Measurements from ENCODE around the gene KCNMA1.

The KCNMA1 gene

DNA sequence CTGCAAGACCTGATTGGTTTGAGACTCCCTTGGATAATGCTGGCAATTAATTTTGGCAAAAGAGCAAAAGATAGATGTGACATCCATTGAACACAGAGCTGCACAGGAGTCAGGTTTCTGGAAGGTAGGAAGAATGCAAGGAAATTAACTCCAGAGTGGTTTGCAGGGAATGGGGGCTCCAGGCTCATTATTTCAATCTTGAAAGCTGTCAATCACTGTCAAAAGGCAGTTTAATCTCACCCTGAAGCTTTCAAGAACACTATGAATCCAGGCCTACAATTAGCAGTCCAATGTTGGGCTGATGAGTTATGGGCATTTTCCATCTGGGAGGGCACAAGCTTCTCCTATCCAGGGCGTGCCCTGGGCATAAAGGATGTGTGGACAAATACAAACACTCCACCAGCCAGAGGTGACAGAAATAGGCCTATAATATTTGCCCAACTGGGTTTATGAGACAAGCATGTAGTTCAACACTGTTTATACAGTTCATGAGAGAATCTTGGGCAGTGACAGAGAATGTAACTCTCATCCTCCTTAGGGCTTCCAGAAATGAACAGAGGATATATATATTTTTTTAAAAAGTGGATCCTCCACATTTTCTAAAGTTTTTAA is 80.5 kb downstream of the KCNMA1 start:
- no peaks in the 10 kb centered on the region for H3K27me3 ChIP-seq (ENCODE audit: control insufficient read depth in 1 of 2, insufficient read depth in 2 of 2, low read length in 2 of 2)
- H3K9ac ChIP-seq (ENCODE audit: low read length in 2 of 2) = no peak overlapping the region
- no peaks in the 10 kb centered on the region for H3K36me3 ChIP-seq (ENCODE audit: control insufficient read depth in 2 of 2, insufficient read depth in 2 of 2, low read length in 2 of 2)
- H3K27ac ChIP-seq (ENCODE audit: low read length) = no peak overlapping the region
- peaks cover 60% of the 10 kb centered on the region for H3K4me1 ChIP-seq (ENCODE audit: control insufficient read depth, insufficient read depth, low read length)
- no peaks in the 10 kb centered on the region for H3K9me3 ChIP-seq (ENCODE audit: control insufficient read depth in 2 of 2, low read length in 2 of 2)
- no peak overlapping the region for H3K4me3 ChIP-seq (ENCODE audit: low read length in 2 of 2)

DNA sequence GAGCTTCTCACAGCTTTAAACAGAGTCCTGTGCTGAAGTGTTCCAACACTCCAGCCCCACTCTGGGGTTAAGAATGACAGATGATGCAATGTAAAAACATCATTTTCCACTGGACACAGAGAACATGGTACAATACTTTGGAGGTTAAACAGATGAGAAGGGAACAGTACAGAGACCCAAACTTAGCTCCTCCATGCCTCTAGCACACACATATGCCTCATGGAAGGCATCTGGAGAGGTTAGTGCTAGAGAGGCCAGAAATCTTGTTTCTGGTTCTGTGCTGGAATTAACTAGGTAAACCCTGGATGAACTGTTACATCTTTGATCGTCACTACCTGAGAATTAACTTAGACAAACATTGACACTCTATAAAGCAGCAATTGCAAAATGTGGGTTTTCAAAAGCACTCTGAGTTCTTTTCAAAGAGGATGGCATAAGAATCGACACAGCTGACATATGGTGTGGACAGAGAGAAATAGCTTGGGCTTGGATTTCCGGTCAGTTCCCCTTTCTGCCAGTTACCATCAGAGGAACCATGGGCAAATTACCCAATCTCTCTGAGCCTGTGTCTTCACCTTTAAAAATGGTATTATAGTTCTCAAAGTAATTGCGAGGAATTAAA is 81.9 kb downstream of the KCNMA1 start:
- H3K27me3 ChIP-seq (ENCODE audit: control insufficient read depth in 1 of 2, insufficient read depth in 2 of 2, low read length in 2 of 2) = no peaks in the 10 kb centered on the region
- peaks cover 54% of the 10 kb centered on the region for H3K4me1 ChIP-seq (ENCODE audit: control insufficient read depth, insufficient read depth, low read length)
- no peaks in the 10 kb centered on the region for H3K9me3 ChIP-seq (ENCODE audit: control insufficient read depth in 2 of 2, low read length in 2 of 2)
- no peaks in the 10 kb centered on the region for H3K36me3 ChIP-seq (ENCODE audit: control insufficient read depth in 2 of 2, insufficient read depth in 2 of 2, low read length in 2 of 2)
- peak overlapping the region in 1 of 2 donors; percentile 24 for H3K9ac ChIP-seq (ENCODE audit: low read length in 2 of 2)
- peak overlapping the region; percentile 69 for H3K27ac ChIP-seq (ENCODE audit: low read length)
- no peak overlapping the region for H3K4me3 ChIP-seq (ENCODE audit: low read length in 2 of 2)

DNA sequence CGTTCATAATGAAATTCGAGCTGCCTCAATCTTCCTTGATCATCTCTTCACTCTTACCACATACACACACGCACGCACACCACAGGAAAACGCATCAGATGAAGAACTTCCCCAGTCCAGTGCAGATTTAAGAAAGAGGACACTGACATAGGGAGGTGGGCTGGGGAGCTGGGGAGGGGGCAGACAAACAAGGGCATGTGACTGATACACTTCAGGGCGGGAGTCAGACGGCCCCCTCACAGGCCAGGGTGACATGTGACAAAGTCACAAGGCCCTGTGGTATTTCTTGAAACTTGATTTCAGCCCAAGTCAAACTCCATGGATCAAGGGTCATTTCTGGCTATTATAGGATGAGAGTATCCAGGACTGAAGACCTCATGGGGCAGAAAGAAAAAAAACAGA is 82.6 kb downstream of the KCNMA1 start:
- Histone ChIP-seq H3K4me1 (ENCODE audit: control insufficient read depth, insufficient read depth, low read length) (peaks cover 50% of the 10 kb centered on the region), H3K9me3 (ENCODE audit: control insufficient read depth in 2 of 2, low read length in 2 of 2) (no peaks in the 10 kb centered on the region), H3K27me3 (ENCODE audit: control insufficient read depth in 1 of 2, insufficient read depth in 2 of 2, low read length in 2 of 2) (no peaks in the 10 kb centered on the region), H3K4me3 (ENCODE audit: low read length in 2 of 2) (no peak overlapping the region), H3K27ac (ENCODE audit: low read length) (peak overlapping the region; percentile 69), H3K36me3 (ENCODE audit: control insufficient read depth in 2 of 2, insufficient read depth in 2 of 2, low read length in 2 of 2) (peaks cover 0 to 1% of the 10 kb centered on the region in 2 donors), H3K9ac (ENCODE audit: low read length in 2 of 2) (peak overlapping the region in 1 of 2 donors; percentile 24)

DNA sequence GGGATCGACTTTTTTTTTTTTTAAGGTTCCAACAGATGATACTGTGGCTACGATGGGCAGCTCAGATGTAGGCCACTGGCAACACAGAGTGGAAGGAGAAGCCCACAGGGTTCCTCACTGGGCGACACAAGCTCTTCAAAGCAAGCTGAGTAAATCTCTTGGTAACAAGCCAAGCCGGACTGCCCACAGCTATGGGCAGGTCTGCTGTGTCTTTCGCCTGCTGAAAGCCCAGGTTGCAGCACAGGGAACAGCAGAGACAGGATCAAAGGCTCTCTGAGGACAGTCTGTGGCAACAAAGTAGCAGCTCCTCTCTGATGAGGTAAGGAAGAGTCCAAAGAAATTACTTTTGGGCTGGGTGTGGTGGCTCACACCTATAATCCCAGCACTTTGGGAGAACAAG is 83.6 kb downstream of the KCNMA1 start:
- Histone ChIP-seq H3K36me3 (ENCODE audit: control insufficient read depth in 2 of 2, insufficient read depth in 2 of 2, low read length in 2 of 2) (peaks cover 0 to 4% of the 10 kb centered on the region in 2 donors), H3K27me3 (ENCODE audit: control insufficient read depth in 1 of 2, insufficient read depth in 2 of 2, low read length in 2 of 2) (no peaks in the 10 kb centered on the region), H3K9me3 (ENCODE audit: control insufficient read depth in 2 of 2, low read length in 2 of 2) (no peaks in the 10 kb centered on the region), H3K4me3 (ENCODE audit: low read length in 2 of 2) (no peak overlapping the region), H3K4me1 (ENCODE audit: control insufficient read depth, insufficient read depth, low read length) (peaks cover 53% of the 10 kb centered on the region), H3K9ac (ENCODE audit: low read length in 2 of 2) (no peak overlapping the region), H3K27ac (ENCODE audit: low read length) (no peak overlapping the region)

- H3K9me3 ChIP-seq (ENCODE audit: control insufficient read depth in 2 of 2, low read length in 2 of 2) = no peaks in the 10 kb centered on the region
- peaks cover 0 to 4% of the 10 kb centered on the region in 2 donors for H3K36me3 ChIP-seq (ENCODE audit: control insufficient read depth in 2 of 2, insufficient read depth in 2 of 2, low read length in 2 of 2)
- H3K9ac ChIP-seq (ENCODE audit: low read length in 2 of 2) = no peak overlapping the region
- no peaks in the 10 kb centered on the region for H3K27me3 ChIP-seq (ENCODE audit: control insufficient read depth in 1 of 2, insufficient read depth in 2 of 2, low read length in 2 of 2)
- H3K27ac ChIP-seq (ENCODE audit: low read length) = no peak overlapping the region
- H3K4me3 ChIP-seq (ENCODE audit: low read length in 2 of 2) = no peak overlapping the region
- H3K4me1 ChIP-seq (ENCODE audit: control insufficient read depth, insufficient read depth, low read length) = peaks cover 51% of the 10 kb centered on the region
Measured at GRCh38 chr10:77553311-77553710, 84.3 kb downstream of the KCNMA1 start.

DNA sequence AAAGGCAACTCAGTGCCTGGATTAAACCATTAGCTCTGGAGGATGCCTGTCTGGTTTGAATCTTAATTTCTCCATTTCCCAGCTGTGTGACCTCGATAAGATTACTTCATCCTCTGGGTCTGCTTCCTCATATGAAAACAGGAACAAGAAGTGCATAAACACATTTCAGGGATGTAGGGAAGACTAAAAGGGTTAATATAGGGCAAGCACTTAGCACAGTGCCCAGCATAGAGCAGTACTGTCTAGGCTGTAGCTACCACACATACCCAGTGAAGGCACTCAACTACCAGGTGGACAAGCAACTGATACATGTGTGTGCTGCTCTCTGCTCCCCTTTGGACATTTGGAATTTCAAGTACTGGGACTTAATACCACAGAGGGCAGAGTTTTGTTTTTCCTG is 85.4 kb downstream of the KCNMA1 start:
- H3K4me3 ChIP-seq (ENCODE audit: low read length in 2 of 2) = no peak overlapping the region

DNA sequence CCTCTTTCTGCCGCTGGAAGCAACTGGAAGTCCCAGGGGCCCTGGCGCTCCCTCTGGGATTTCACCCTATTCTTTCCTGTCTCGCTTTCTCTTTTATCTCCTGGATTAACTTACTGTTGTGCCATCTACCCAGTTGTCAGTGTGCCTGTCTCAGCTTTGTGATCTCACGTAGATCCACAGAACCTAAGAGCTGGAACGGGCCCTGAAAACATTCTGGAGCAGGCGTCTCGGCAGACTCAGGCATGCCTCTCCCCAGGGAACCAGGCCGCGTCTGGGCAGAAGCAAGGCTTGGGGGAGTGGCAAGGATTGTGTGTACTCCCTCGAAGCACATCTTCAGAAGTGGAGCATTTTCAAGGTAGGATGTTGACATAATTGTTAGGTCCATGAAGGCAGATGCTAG is 87.2 kb downstream of the KCNMA1 start:
- Histone ChIP-seq H3K4me3 (ENCODE audit: low read length in 2 of 2) (no peak overlapping the region), H3K27ac (ENCODE audit: low read length) (no peak overlapping the region), H3K27me3 (ENCODE audit: control insufficient read depth in 1 of 2, insufficient read depth in 2 of 2, low read length in 2 of 2) (no peaks in the 10 kb centered on the region), H3K36me3 (ENCODE audit: control insufficient read depth in 2 of 2, insufficient read depth in 2 of 2, low read length in 2 of 2) (peaks cover 0 to 4% of the 10 kb centered on the region in 2 donors), H3K9ac (ENCODE audit: low read length in 2 of 2) (no peak overlapping the region), H3K9me3 (ENCODE audit: control insufficient read depth in 2 of 2, low read length in 2 of 2) (no peaks in the 10 kb centered on the region), H3K4me1 (ENCODE audit: control insufficient read depth, insufficient read depth, low read length) (peaks cover 55% of the 10 kb centered on the region)

More for the DNA sequence above, 85.4 kb downstream of the KCNMA1 start:
- Histone ChIP-seq H3K9ac (ENCODE audit: low read length in 2 of 2) (no peak overlapping the region), H3K27me3 (ENCODE audit: control insufficient read depth in 1 of 2, insufficient read depth in 2 of 2, low read length in 2 of 2) (no peaks in the 10 kb centered on the region), H3K27ac (ENCODE audit: low read length) (peak overlapping the region; percentile 11), H3K36me3 (ENCODE audit: control insufficient read depth in 2 of 2, insufficient read depth in 2 of 2, low read length in 2 of 2) (peaks cover 0 to 4% of the 10 kb centered on the region in 2 donors), H3K9me3 (ENCODE audit: control insufficient read depth in 2 of 2, low read length in 2 of 2) (no peaks in the 10 kb centered on the region), H3K4me1 (ENCODE audit: control insufficient read depth, insufficient read depth, low read length) (peaks cover 54% of the 10 kb centered on the region)

- Histone ChIP-seq H3K4me1 (ENCODE audit: control insufficient read depth, insufficient read depth, low read length) (peaks cover 42% of the 10 kb centered on the region), H3K9me3 (ENCODE audit: control insufficient read depth in 2 of 2, low read length in 2 of 2) (no peaks in the 10 kb centered on the region), H3K9ac (ENCODE audit: low read length in 2 of 2) (no peak overlapping the region), H3K27me3 (ENCODE audit: control insufficient read depth in 1 of 2, insufficient read depth in 2 of 2, low read length in 2 of 2) (no peaks in the 10 kb centered on the region), H3K27ac (ENCODE audit: low read length) (no peak overlapping the region), H3K4me3 (ENCODE audit: low read length in 2 of 2) (no peak overlapping the region), H3K36me3 (ENCODE audit: control insufficient read depth in 2 of 2, insufficient read depth in 2 of 2, low read length in 2 of 2) (peaks cover 0 to 4% of the 10 kb centered on the region in 2 donors)
Measured at GRCh38 chr10:77548671-77549070, 88.9 kb downstream of the KCNMA1 start.

GRCh38 chr10:77548157-77548556 is 89.5 kb downstream of the KCNMA1 start:
- H3K9ac ChIP-seq (ENCODE audit: low read length in 2 of 2) = no peak overlapping the region
- H3K4me1 ChIP-seq (ENCODE audit: control insufficient read depth, insufficient read depth, low read length) = peaks cover 37% of the 10 kb centered on the region
- H3K9me3 ChIP-seq (ENCODE audit: control insufficient read depth in 2 of 2, low read length in 2 of 2) = no peaks in the 10 kb centered on the region
- H3K4me3 ChIP-seq (ENCODE audit: low read length in 2 of 2) = no peak overlapping the region
- peaks cover 0 to 4% of the 10 kb centered on the region in 2 donors for H3K36me3 ChIP-seq (ENCODE audit: control insufficient read depth in 2 of 2, insufficient read depth in 2 of 2, low read length in 2 of 2)
- H3K27me3 ChIP-seq (ENCODE audit: control insufficient read depth in 1 of 2, insufficient read depth in 2 of 2, low read length in 2 of 2) = no peaks in the 10 kb centered on the region
- H3K27ac ChIP-seq (ENCODE audit: low read length) = no peak overlapping the region

DNA sequence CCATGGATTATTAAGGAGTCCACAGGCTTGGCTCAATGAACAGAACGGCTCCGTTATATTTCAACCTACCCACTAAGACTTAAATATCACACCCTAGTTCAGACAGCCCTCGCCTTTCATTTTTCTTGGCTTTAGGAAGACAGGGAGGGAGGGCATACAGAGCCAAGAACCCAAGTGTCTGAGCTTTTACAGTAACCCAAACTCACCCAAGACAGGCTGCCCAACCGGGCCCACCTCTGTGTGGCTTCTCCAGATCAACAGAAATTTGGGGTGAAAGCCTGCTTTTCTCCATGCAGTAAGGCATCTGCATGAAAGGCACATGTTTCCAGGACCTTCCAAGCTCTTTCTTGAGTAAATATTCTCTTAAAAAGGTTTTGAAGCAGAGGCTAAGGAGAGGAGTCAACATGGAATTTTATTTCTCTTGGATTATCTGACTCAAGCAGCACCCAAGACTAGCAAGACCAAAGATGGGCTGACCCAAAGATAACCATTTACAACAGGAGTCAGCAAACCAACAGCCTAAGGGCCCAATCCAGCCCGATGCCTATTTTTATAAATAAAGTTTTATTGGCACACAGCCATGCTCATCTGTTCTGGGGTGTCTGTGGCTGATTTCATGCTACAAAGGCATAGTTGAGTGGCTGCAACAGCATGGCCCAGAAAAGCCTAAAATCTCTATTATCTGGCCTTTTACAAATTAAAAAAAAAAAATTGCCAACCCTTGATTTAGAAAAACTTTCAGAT is 90.1 kb downstream of the KCNMA1 start:
- H3K27ac ChIP-seq (ENCODE audit: low read length) = peak overlapping the region; percentile 31
- H3K4me1 ChIP-seq (ENCODE audit: control insufficient read depth, insufficient read depth, low read length) = peaks cover 37% of the 10 kb centered on the region
- H3K9ac ChIP-seq (ENCODE audit: low read length in 2 of 2) = no peak overlapping the region
- H3K36me3 ChIP-seq (ENCODE audit: control insufficient read depth in 2 of 2, insufficient read depth in 2 of 2, low read length in 2 of 2) = peaks cover 0 to 4% of the 10 kb centered on the region in 2 donors
- H3K4me3 ChIP-seq (ENCODE audit: low read length in 2 of 2) = no peak overlapping the region
- no peaks in the 10 kb centered on the region for H3K27me3 ChIP-seq (ENCODE audit: control insufficient read depth in 1 of 2, insufficient read depth in 2 of 2, low read length in 2 of 2)
- H3K9me3 ChIP-seq (ENCODE audit: control insufficient read depth in 2 of 2, low read length in 2 of 2) = no peaks in the 10 kb centered on the region
